SJSA1 (cell line): ENCODE results near the gene MYOZ2. TPM values are rescaled to one million over a fixed set of nuclear protein-coding genes. Genes with fewer than 3 reads are reported as not detected.

Experiments
- DNase-seq, 2 experiments: peaks; one replicate each; pipeline ENCODE4 v3.0.0-alpha.2; 2015 to 2020; ENCODE audit warnings: low spot score in 2 of 2, low read depth in 1 of 2
- H3K27ac ChIP-seq: fragments of 250-450 bp; sonication (Bioruptor Pico); 2 replicates; pipeline ENCODE4 v1.5.1; 2020; ENCODE audit warnings: mild to moderate bottlenecking, moderate library complexity
- H3K27me3 ChIP-seq: fragments of 250-450 bp; sonication (Bioruptor Pico); replicated peaks from 2 replicates; pipeline ENCODE4 v1.5.1; 2020; ENCODE audit warnings: mild to moderate bottlenecking, moderate library complexity
- H3K36me3 ChIP-seq: fragments of 250-450 bp; sonication (Bioruptor Pico); 2 replicates; pipeline ENCODE4 v1.5.1; 2020; ENCODE audit warnings: mild to moderate bottlenecking
- H3K4me1 ChIP-seq: fragments of 250-450 bp; sonication (Bioruptor Pico); replicated peaks from 2 replicates; pipeline ENCODE4 v1.6.1; 2021; ENCODE audit warnings: mild to moderate bottlenecking
- H3K4me3 ChIP-seq: fragments of 250-450 bp; sonication (Bioruptor Pico); 2 replicates; pipeline ENCODE4 v1.5.1; 2020; ENCODE audit warnings: mild to moderate bottlenecking
- H3K9me3 ChIP-seq: fragments of 250-450 bp; sonication (Bioruptor Pico); replicated peaks from 2 replicates; pipeline ENCODE4 v1.5.1; 2020; ENCODE audit warnings: mild to moderate bottlenecking
- total RNA-seq: library from RNA; depleted of rRNA; stranded (reverse); fragments of >200 nt; shearing (Covaris generic); gene quantifications from 2 replicates; pipeline ENCODE4 v1.2.3, GENCODE V29; 2014

Gene MYOZ2
- total RNA-seq, 1 experiment from 2014 or later, result not detected

GRCh38 chr4:119190354-119190753 lies 54.7 kb downstream of the MYOZ2 start:
- H3K4me3 ChIP-seq, result no peak overlapping the region
- no peaks in the 10 kb centered on the region for H3K27me3 ChIP-seq
- no peak for DNase-seq
- no peaks in the 10 kb centered on the region for H3K9me3 ChIP-seq
- H3K4me1 ChIP-seq, result no peaks in the 10 kb centered on the region
- H3K36me3 ChIP-seq, result no peaks in the 10 kb centered on the region
- no peak overlapping the region for H3K27ac ChIP-seq

- Histone ChIP-seq H3K4me3 (no peak overlapping the region), H3K4me1 (no peaks in the 10 kb centered on the region), H3K9me3 (no peaks in the 10 kb centered on the region), H3K36me3 (no peaks in the 10 kb centered on the region), H3K27ac (no peak overlapping the region), H3K27me3 (no peaks in the 10 kb centered on the region)
- no peak for DNase-seq
Measured at GRCh38 chr4:119191505-119191904, 55.9 kb downstream of the MYOZ2 start.

- H3K9me3 ChIP-seq, result 0 out of 2 replicates have a peak, but pooled peaks cover 2% of the 10 kb centered on the region
- no peaks in the 10 kb centered on the region for H3K27me3 ChIP-seq
- no peak for DNase-seq
- H3K4me3 ChIP-seq, result no peak overlapping the region
- H3K36me3 ChIP-seq, result no peaks in the 10 kb centered on the region
- no peak overlapping the region for H3K27ac ChIP-seq
- H3K4me1 ChIP-seq, result no peaks in the 10 kb centered on the region
Measured at GRCh38 chr4:119197772-119198212, 62.2 kb downstream of the MYOZ2 start.

- DNase-seq, result no peak
- Histone ChIP-seq H3K4me1 (peaks cover 25% of the 10 kb centered on the region), H3K9me3 (no peaks in the 10 kb centered on the region), H3K27me3 (no peaks in the 10 kb centered on the region), H3K27ac (no peak overlapping the region), H3K36me3 (no peaks in the 10 kb centered on the region), H3K4me3 (no peak overlapping the region)
Measured at GRCh38 chr4:119204916-119205315, 69.3 kb downstream of the MYOZ2 start.

- Histone ChIP-seq H3K4me3 (no peak overlapping the region), H3K9me3 (no peaks in the 10 kb centered on the region), H3K4me1 (peaks cover 33% of the 10 kb centered on the region), H3K36me3 (no peaks in the 10 kb centered on the region), H3K27ac (no peak overlapping the region), H3K27me3 (no peaks in the 10 kb centered on the region)
- no peak for DNase-seq
Measured at GRCh38 chr4:119205690-119206089, 70.1 kb downstream of the MYOZ2 start.

- H3K4me1 ChIP-seq, result peaks cover 37% of the 10 kb centered on the region
- H3K36me3 ChIP-seq, result no peaks in the 10 kb centered on the region
- H3K27ac ChIP-seq, result no peak overlapping the region
- DNase-seq, result no peak
- no peaks in the 10 kb centered on the region for H3K9me3 ChIP-seq
- no peak overlapping the region for H3K4me3 ChIP-seq
- H3K27me3 ChIP-seq, result no peaks in the 10 kb centered on the region
Measured at GRCh38 chr4:119206178-119206577, 70.5 kb downstream of the MYOZ2 start.

GRCh38 chr4:119207051-119207450 lies 71.4 kb downstream of the MYOZ2 start:
- Histone ChIP-seq H3K36me3 (no peaks in the 10 kb centered on the region), H3K27ac (no peak overlapping the region), H3K4me3 (no peak overlapping the region), H3K27me3 (no peaks in the 10 kb centered on the region), H3K9me3 (no peaks in the 10 kb centered on the region), H3K4me1 (peaks cover 40% of the 10 kb centered on the region)
- peak in 1 of 2 experiments; percentile 23 for DNase-seq

GRCh38 chr4:119209077-119209476 lies 73.4 kb downstream of the MYOZ2 start:
- H3K4me3 ChIP-seq, result no peak overlapping the region
- H3K27ac ChIP-seq, result peak overlapping the region; percentile 81
- peaks cover 4% of the 10 kb centered on the region; the same call in 1 of the 2 replicates for H3K36me3 ChIP-seq
- no peaks in the 10 kb centered on the region for H3K27me3 ChIP-seq
- peaks cover 40% of the 10 kb centered on the region for H3K4me1 ChIP-seq
- DNase-seq, result peak; percentile 72 to 86
- H3K9me3 ChIP-seq, result no peaks in the 10 kb centered on the region

- Histone ChIP-seq H3K36me3 (peaks cover 4% of the 10 kb centered on the region; the same call in 1 of the 2 replicates), H3K27me3 (no peaks in the 10 kb centered on the region), H3K4me3 (no peak overlapping the region), H3K27ac (peak overlapping the region; percentile 81), H3K9me3 (no peaks in the 10 kb centered on the region), H3K4me1 (peaks cover 40% of the 10 kb centered on the region)
- no peak for DNase-seq
Measured at GRCh38 chr4:119209586-119209985, 74.0 kb downstream of the MYOZ2 start.

GRCh38 chr4:119210775-119211174 lies 75.1 kb downstream of the MYOZ2 start:
- Histone ChIP-seq H3K27ac (peak overlapping the region; percentile 81; the same call in 1 of the 2 replicates), H3K36me3 (peaks cover 4% of the 10 kb centered on the region; the same call in 1 of the 2 replicates), H3K4me3 (no peak overlapping the region; the same call in 1 of the 2 replicates), H3K27me3 (no peaks in the 10 kb centered on the region), H3K9me3 (no peaks in the 10 kb centered on the region), H3K4me1 (peaks cover 40% of the 10 kb centered on the region)
- no peak for DNase-seq

GRCh38 chr4:119211867-119212233 lies 76.2 kb downstream of the MYOZ2 start:
- DNase-seq, result no peak
- Histone ChIP-seq H3K4me1 (peaks cover 36% of the 10 kb centered on the region), H3K27me3 (no peaks in the 10 kb centered on the region), H3K9me3 (no peaks in the 10 kb centered on the region), H3K4me3 (peak overlapping the region; percentile 64), H3K36me3 (peaks cover 4% of the 10 kb centered on the region; the same call in 1 of the 2 replicates), H3K27ac (peak overlapping the region; percentile 81)

- Histone ChIP-seq H3K4me3 (peak within 1 kb of the TSS; percentile 64), H3K27ac (peak within 1 kb of the TSS; percentile 81), H3K27me3 (no peaks in the 10 kb centered on the region), H3K36me3 (peaks cover 4% of the 10 kb centered on the region; the same call in 1 of the 2 replicates), H3K4me1 (peaks cover 31% of the 10 kb centered on the region), H3K9me3 (no peaks in the 10 kb centered on the region)
- DNase-seq, result peak; percentile 97 to 98
Measured at GRCh38 chr4:119212234-119212963, 76.8 kb downstream of the MYOZ2 start, which contains the start of gene USP53. TSS of gene USP53 (plus strand) at chr4:119212713. CDS start at chr4:119239760, 27,047 bp downstream.

GRCh38 chr4:119212964-119213606 lies 77.5 kb downstream of the MYOZ2 start:
- no peaks in the 10 kb centered on the region for H3K27me3 ChIP-seq
- H3K4me1 ChIP-seq, result peaks cover 31% of the 10 kb centered on the region
- H3K9me3 ChIP-seq, result no peaks in the 10 kb centered on the region
- DNase-seq, result peak; percentile 85 to 93
- peaks cover 10% of the 10 kb centered on the region; the same call in 1 of the 2 replicates for H3K36me3 ChIP-seq
- H3K4me3 ChIP-seq, result peak overlapping the region; percentile 64
- peak overlapping the region; percentile 54 for H3K27ac ChIP-seq

GRCh38 chr4:119218093-119218492 lies 82.5 kb downstream of the MYOZ2 start:
- no peak overlapping the region for H3K4me3 ChIP-seq

More at GRCh38 chr4:119218093-119218492, 82.5 kb downstream of the MYOZ2 start:
- Histone ChIP-seq H3K27me3 (no peaks in the 10 kb centered on the region), H3K9me3 (no peaks in the 10 kb centered on the region), H3K36me3 (peaks cover 22% of the 10 kb centered on the region), H3K4me1 (peaks cover 4% of the 10 kb centered on the region; the same call in 1 of the 2 replicates), H3K27ac (no peak overlapping the region)
- no peak for DNase-seq
